ENCODE results near the gene KLK15. TPM values are rescaled to one million over a fixed set of nuclear protein-coding genes. Genes with fewer than 3 reads are reported as not detected.

Gene KLK15
- total RNA-seq (not detected), polyA plus RNA-seq (not detected)

GRCh38 chr19:50833117-50833801, at the start of gene KLK15:
Gene KLK15, minus strand, starts transcription at chr19:50833574. Its CDS starts 2,082 bp downstream, at chr19:50831492.
- peaks cover 10% of the 10 kb centered on the region for H3K27me3 ChIP-seq (ENCODE audit: insufficient read depth, low read length, poor library complexity, severe bottlenecking)
- peak within 1 kb of the TSS in 2 of 8 donors; percentile 14 to 54 for H3K27ac Mint-ChIP-seq
- H3K4me3 ChIP-seq (ENCODE audit: low read length), result no peak within 1 kb of the TSS
- H3K4me1 ChIP-seq (ENCODE audit: insufficient read depth, low read length), result peaks cover 13% of the 10 kb centered on the region
- peaks cover 11 to 15% (median 13%) of the 10 kb centered on the region in 3 donors for H3K4me1 Mint-ChIP-seq
- no peaks in the 10 kb centered on the region for H3K36me3 ChIP-seq (ENCODE audit: insufficient read depth, low read length)
- H3K36me3 Mint-ChIP-seq, result no peaks in the 10 kb centered on the region
- CTCF ChIA-PET, result no interaction called here
- POLR2A ChIA-PET, result no interaction called here
- H3K4me3 Mint-ChIP-seq, result peak within 1 kb of the TSS in 2 of 7 donors; percentile 42 to 74
- no peak within 1 kb of the TSS for H3K27ac ChIP-seq (ENCODE audit: low read depth, low read length)
- H3K9me3 Mint-ChIP-seq, result peaks cover 0 to 2% (median 0%) of the 10 kb centered on the region in 5 donors
- H3K27me3 Mint-ChIP-seq, result peaks cover 29 to 60% of the 10 kb centered on the region in 2 donors
- no peak for DNase-seq
- H3K9me3 ChIP-seq (ENCODE audit: low read length), result no peaks in the 10 kb centered on the region

- H3K4me3 Mint-ChIP-seq, result no peak overlapping the region
- H3K36me3 Mint-ChIP-seq, result no peaks in the 10 kb centered on the region
- no peaks in the 10 kb centered on the region for H3K4me1 Mint-ChIP-seq
- Histone ChIP-seq H3K27me3 (ENCODE audit: insufficient read depth, low read length, poor library complexity, severe bottlenecking) (peaks cover 3% of the 10 kb centered on the region), H3K4me1 (ENCODE audit: insufficient read depth, low read length) (no peaks in the 10 kb centered on the region), H3K36me3 (ENCODE audit: insufficient read depth, low read length) (no peaks in the 10 kb centered on the region), H3K4me3 (ENCODE audit: low read length) (no peak overlapping the region), H3K27ac (ENCODE audit: low read depth, low read length) (no peak overlapping the region), H3K9me3 (ENCODE audit: low read length) (no peaks in the 10 kb centered on the region)
- H3K9me3 Mint-ChIP-seq, result peaks cover 0 to 1% (median 0%) of the 10 kb centered on the region in 5 donors
- POLR2A ChIA-PET, result no interaction called here
- H3K27ac Mint-ChIP-seq, result no peak overlapping the region
- DNase-seq, result no peak
- H3K27me3 Mint-ChIP-seq, result peaks cover 26 to 58% of the 10 kb centered on the region in 2 donors
- CTCF ChIA-PET, result no interaction called here
Observed at GRCh38 chr19:50882188-50882587, 48.8 kb upstream of the KLK15 start.

- H3K27ac ChIP-seq (ENCODE audit: low read depth, low read length), result no peak overlapping the region
- Mint-ChIP-seq H3K27ac (no peak overlapping the region), H3K27me3 (peaks cover 21 to 49% of the 10 kb centered on the region in 2 donors), H3K36me3 (no peaks in the 10 kb centered on the region), H3K4me1 (no peaks in the 10 kb centered on the region), H3K9me3 (peaks cover 0 to 1% (median 0%) of the 10 kb centered on the region in 5 donors), H3K4me3 (no peak overlapping the region)
- no peaks in the 10 kb centered on the region for H3K4me1 ChIP-seq (ENCODE audit: insufficient read depth, low read length)
- H3K36me3 ChIP-seq (ENCODE audit: insufficient read depth, low read length), result no peaks in the 10 kb centered on the region
- H3K4me3 ChIP-seq (ENCODE audit: low read length), result no peak overlapping the region
- peaks cover 7% of the 10 kb centered on the region for H3K27me3 ChIP-seq (ENCODE audit: insufficient read depth, low read length, poor library complexity, severe bottlenecking)
- POLR2A ChIA-PET, result no interaction called here
- DNase-seq, result no peak
- CTCF ChIA-PET, result no interaction called here
- H3K9me3 ChIP-seq (ENCODE audit: low read length), result no peaks in the 10 kb centered on the region
Observed at GRCh38 chr19:50880241-50880640, 46.9 kb upstream of the KLK15 start.

GRCh38 chr19:50878851-50879250, 45.5 kb upstream of the KLK15 start:
- no peaks in the 10 kb centered on the region for H3K9me3 ChIP-seq (ENCODE audit: low read length)
- no peak for DNase-seq
- Mint-ChIP-seq H3K4me1 (no peaks in the 10 kb centered on the region), H3K4me3 (no peak overlapping the region), H3K27me3 (peaks cover 18 to 43% of the 10 kb centered on the region in 2 donors), H3K9me3 (peaks cover 0 to 1% (median 0%) of the 10 kb centered on the region in 5 donors), H3K27ac (no peak overlapping the region), H3K36me3 (no peaks in the 10 kb centered on the region)
- H3K36me3 ChIP-seq (ENCODE audit: insufficient read depth, low read length), result no peaks in the 10 kb centered on the region
- H3K4me3 ChIP-seq (ENCODE audit: low read length), result no peak overlapping the region
- ChIA-PET CTCF (no interaction called here), POLR2A (no interaction called here)
- peaks cover 7% of the 10 kb centered on the region for H3K27me3 ChIP-seq (ENCODE audit: insufficient read depth, low read length, poor library complexity, severe bottlenecking)
- H3K4me1 ChIP-seq (ENCODE audit: insufficient read depth, low read length), result no peaks in the 10 kb centered on the region
- no peak overlapping the region for H3K27ac ChIP-seq (ENCODE audit: low read depth, low read length)

- Histone ChIP-seq H3K27me3 (ENCODE audit: insufficient read depth, low read length, poor library complexity, severe bottlenecking) (peaks cover 7% of the 10 kb centered on the region), H3K36me3 (ENCODE audit: insufficient read depth, low read length) (no peaks in the 10 kb centered on the region), H3K27ac (ENCODE audit: low read depth, low read length) (no peak overlapping the region), H3K4me3 (ENCODE audit: low read length) (no peak overlapping the region), H3K4me1 (ENCODE audit: insufficient read depth, low read length) (no peaks in the 10 kb centered on the region), H3K9me3 (ENCODE audit: low read length) (no peaks in the 10 kb centered on the region)
- peaks cover 19 to 39% of the 10 kb centered on the region in 2 donors for H3K27me3 Mint-ChIP-seq
- peak overlapping the region in 1 of 7 donors; percentile 21 for H3K4me3 Mint-ChIP-seq
- peaks cover 0 to 1% (median 0%) of the 10 kb centered on the region in 5 donors for H3K9me3 Mint-ChIP-seq
- no peaks in the 10 kb centered on the region for H3K4me1 Mint-ChIP-seq
- H3K27ac Mint-ChIP-seq, result no peak overlapping the region
- POLR2A ChIA-PET, result no interaction called here
- DNase-seq, result no peak
- CTCF ChIA-PET, result no interaction called here
- H3K36me3 Mint-ChIP-seq, result no peaks in the 10 kb centered on the region
Observed at GRCh38 chr19:50877338-50877737, 44.0 kb upstream of the KLK15 start.

- Mint-ChIP-seq H3K36me3 (no peaks in the 10 kb centered on the region), H3K9me3 (peaks cover 0 to 1% (median 0%) of the 10 kb centered on the region in 5 donors), H3K4me1 (no peaks in the 10 kb centered on the region), H3K4me3 (no peak overlapping the region), H3K27ac (no peak overlapping the region), H3K27me3 (peaks cover 23 to 43% of the 10 kb centered on the region in 2 donors)
- POLR2A ChIA-PET, result no interaction called here
- Histone ChIP-seq H3K27me3 (ENCODE audit: insufficient read depth, low read length, poor library complexity, severe bottlenecking) (peaks cover 7% of the 10 kb centered on the region), H3K9me3 (ENCODE audit: low read length) (no peaks in the 10 kb centered on the region), H3K27ac (ENCODE audit: low read depth, low read length) (no peak overlapping the region), H3K4me3 (ENCODE audit: low read length) (no peak overlapping the region), H3K36me3 (ENCODE audit: insufficient read depth, low read length) (no peaks in the 10 kb centered on the region), H3K4me1 (ENCODE audit: insufficient read depth, low read length) (no peaks in the 10 kb centered on the region)
- CTCF ChIA-PET, result no interaction called here
- DNase-seq, result no peak
Observed at GRCh38 chr19:50876456-50876855, 43.1 kb upstream of the KLK15 start.

- no peak overlapping the region for H3K27ac Mint-ChIP-seq
- H3K27me3 Mint-ChIP-seq, result peaks cover 26 to 48% of the 10 kb centered on the region in 2 donors
- H3K36me3 Mint-ChIP-seq, result no peaks in the 10 kb centered on the region
- CTCF ChIA-PET, result no interaction called here
- Histone ChIP-seq H3K36me3 (ENCODE audit: insufficient read depth, low read length) (no peaks in the 10 kb centered on the region), H3K9me3 (ENCODE audit: low read length) (no peaks in the 10 kb centered on the region), H3K27me3 (ENCODE audit: insufficient read depth, low read length, poor library complexity, severe bottlenecking) (peaks cover 7% of the 10 kb centered on the region), H3K27ac (ENCODE audit: low read depth, low read length) (no peak overlapping the region), H3K4me1 (ENCODE audit: insufficient read depth, low read length) (no peaks in the 10 kb centered on the region), H3K4me3 (ENCODE audit: low read length) (no peak overlapping the region)
- no peak overlapping the region for H3K4me3 Mint-ChIP-seq
- POLR2A ChIA-PET, result no interaction called here
- no peaks in the 10 kb centered on the region for H3K4me1 Mint-ChIP-seq
- peaks cover 0 to 1% (median 0%) of the 10 kb centered on the region in 5 donors for H3K9me3 Mint-ChIP-seq
- DNase-seq, result no peak
Observed at GRCh38 chr19:50875795-50876422, 42.5 kb upstream of the KLK15 start.

GRCh38 chr19:50874211-50874610, 40.8 kb upstream of the KLK15 start:
- Histone ChIP-seq H3K9me3 (ENCODE audit: low read length) (no peaks in the 10 kb centered on the region), H3K27ac (ENCODE audit: low read depth, low read length) (no peak overlapping the region), H3K36me3 (ENCODE audit: insufficient read depth, low read length) (no peaks in the 10 kb centered on the region), H3K27me3 (ENCODE audit: insufficient read depth, low read length, poor library complexity, severe bottlenecking) (peaks cover 7% of the 10 kb centered on the region), H3K4me3 (ENCODE audit: low read length) (no peak overlapping the region), H3K4me1 (ENCODE audit: insufficient read depth, low read length) (no peaks in the 10 kb centered on the region)
- Mint-ChIP-seq H3K27ac (no peak overlapping the region), H3K4me3 (no peak overlapping the region), H3K36me3 (no peaks in the 10 kb centered on the region), H3K27me3 (peaks cover 19 to 42% of the 10 kb centered on the region in 2 donors), H3K9me3 (peaks cover 0 to 3% (median 0%) of the 10 kb centered on the region in 5 donors), H3K4me1 (no peaks in the 10 kb centered on the region)
- POLR2A ChIA-PET, result no interaction called here
- CTCF ChIA-PET, result no interaction called here
- DNase-seq, result no peak
